GM12864 (cell line): ENCODE measurements around the gene GRIN2A.

Experiments
- DNase-seq: peaks from one replicate; pipeline ENCODE4 v3.0.0-alpha.2; 2011; ENCODE audit warnings: low read depth
- H3K4me3 ChIP-seq: 2 replicates; pipeline ENCODE4 v1.5.1; 2011; ENCODE audit warnings: mild to moderate bottlenecking, low read depth, low read length, control low read depth
- CTCF ChIP-seq: IDR thresholded peaks from 2 replicates; pipeline ENCODE4 v1.5.1; 2011; ENCODE audit warnings: low read depth, mild to moderate bottlenecking, moderate library complexity, low read length, control low read depth, inconsistent platforms; ENCODE audit errors: missing control alignments

Gene GRIN2A

DNA sequence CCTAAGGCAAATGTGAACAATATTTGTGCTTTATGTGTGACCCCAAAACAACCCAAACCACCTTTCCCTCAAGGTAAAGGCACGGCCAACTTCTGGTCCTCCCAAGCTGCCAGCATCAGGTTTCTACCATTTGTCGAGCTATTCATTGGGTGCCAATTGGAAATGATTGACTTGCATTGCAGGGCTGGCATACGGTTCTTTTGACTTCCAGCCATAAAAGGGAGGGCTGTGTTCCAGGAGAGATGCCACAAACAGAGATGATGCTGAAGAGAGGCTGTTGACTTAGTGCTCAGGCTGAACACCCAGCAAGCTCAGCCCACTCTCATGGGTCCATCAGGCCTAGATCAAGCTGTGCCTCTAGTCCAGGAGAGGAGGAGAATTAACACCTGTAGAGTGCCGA is 252.4 kb downstream of the GRIN2A start:
- TF ChIP-seq CTCF = no peak
- no peak for DNase-seq
- no peak overlapping the region for H3K4me3 ChIP-seq

- DNase-seq = no peak
Measured at GRCh38 chr16:9929313-9929712, 252.9 kb downstream of the GRIN2A start.

GRCh38 chr16:9922441-9922840 is 259.8 kb downstream of the GRIN2A start:
- no peak for TF ChIP-seq CTCF
- DNase-seq = no peak
- H3K4me3 ChIP-seq = no peak overlapping the region

More at GRCh38 chr16:9929313-9929712, 252.9 kb downstream of the GRIN2A start:
- no peak overlapping the region for H3K4me3 ChIP-seq
- TF ChIP-seq CTCF = no peak

DNA sequence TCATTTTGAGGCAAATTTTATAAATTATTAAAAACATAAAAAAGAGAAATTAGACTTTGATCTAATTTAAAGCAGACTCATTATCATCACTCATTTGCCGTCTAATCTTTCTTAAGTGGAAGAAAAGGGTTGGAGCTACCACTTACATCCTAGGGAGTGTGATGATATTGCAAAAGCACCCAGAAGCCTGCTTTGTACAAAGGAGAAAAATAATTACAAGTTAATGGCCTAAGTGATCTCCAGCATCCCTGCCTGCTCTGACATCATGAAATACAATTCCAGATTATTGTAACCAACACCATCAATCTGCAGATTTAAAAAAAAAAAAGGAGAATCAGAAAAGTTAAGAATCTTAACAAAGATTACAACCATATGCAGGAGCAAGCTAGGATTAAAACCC is 260.2 kb downstream of the GRIN2A start:
- TF ChIP-seq CTCF = no peak
- no peak for DNase-seq
- H3K4me3 ChIP-seq = no peak overlapping the region

DNA sequence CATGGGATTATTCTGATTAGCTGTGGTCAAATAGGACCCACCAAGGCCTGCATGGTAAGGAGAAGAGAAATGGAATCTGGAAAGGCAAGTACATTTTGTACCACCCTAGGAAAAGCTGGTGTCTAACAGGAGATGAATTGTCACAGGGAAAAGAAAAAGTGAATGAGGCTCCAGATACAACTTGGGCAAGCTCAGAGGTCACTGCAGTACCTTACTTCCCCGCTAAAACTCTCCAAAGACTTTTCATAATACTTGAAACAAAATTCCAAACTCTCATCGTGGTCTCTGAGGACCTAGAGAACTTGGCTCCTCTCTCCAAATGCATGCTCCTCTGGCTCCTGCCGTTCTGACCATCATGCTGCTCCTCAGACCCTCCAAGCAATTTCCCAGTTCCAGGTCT is 262.8 kb downstream of the GRIN2A start:
- no peak for DNase-seq
- H3K4me3 ChIP-seq = no peak overlapping the region
- TF ChIP-seq CTCF = peak; percentile 40

- DNase-seq = no peak
- TF ChIP-seq CTCF = no peak
- H3K4me3 ChIP-seq = no peak overlapping the region
Measured at GRCh38 chr16:9917691-9918090, 264.5 kb downstream of the GRIN2A start.

DNA sequence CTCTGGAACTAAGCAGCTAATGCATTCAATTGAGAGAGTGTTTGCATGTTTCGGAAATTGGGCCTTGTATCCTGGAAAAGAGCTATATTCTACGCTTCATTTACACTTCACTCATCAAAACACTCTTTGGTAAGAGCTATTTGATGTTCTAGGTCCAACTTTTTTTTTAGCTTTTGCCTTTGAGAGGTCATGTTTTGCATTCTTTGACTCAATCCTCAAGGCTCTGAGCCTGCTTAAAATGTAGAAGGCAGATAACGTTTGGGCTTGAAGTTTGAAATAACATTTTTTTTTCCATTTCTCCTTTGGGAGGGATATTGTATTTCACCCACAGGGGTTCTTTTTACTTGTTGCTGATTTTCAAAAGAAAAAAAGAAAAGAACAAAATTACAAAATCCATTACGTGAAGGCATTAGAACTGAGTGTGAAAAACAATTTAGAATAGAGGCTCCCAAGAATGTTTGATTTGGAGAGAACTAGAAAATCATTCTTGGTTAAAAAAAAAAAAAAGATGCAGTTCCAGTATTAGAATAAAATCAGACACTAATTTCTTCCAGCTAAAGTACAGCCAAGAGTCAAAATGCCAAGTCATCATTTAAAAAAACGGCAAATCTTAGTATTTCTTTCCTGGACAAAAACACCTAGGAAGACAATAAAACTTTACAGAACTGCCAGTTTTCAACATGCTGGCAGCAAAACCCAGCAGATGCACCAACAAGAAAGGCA is 268.5 kb downstream of the GRIN2A start:
- DNase-seq = no peak
- TF ChIP-seq CTCF = no peak
- H3K4me3 ChIP-seq = no peak overlapping the region
